SKM-1 (cell line): ENCODE measurements around the gene ZBTB16.

ENCODE experiments used
- DNase-seq: peaks from one replicate; lab custom pipeline; 2025; ENCODE audit not compliant: unreplicated experiment; lab: John Stamatoyannopoulos, UW

The ZBTB16 gene

GRCh38 chr11:114125959-114126358, 66.4 kb downstream of the ZBTB16 start:
- no peak for DNase-seq

GRCh38 chr11:114128399-114128798, 68.9 kb downstream of the ZBTB16 start:
- no peak for DNase-seq

GRCh38 chr11:114129142-114129541, 69.6 kb downstream of the ZBTB16 start:
- DNase-seq, result no peak

DNA sequence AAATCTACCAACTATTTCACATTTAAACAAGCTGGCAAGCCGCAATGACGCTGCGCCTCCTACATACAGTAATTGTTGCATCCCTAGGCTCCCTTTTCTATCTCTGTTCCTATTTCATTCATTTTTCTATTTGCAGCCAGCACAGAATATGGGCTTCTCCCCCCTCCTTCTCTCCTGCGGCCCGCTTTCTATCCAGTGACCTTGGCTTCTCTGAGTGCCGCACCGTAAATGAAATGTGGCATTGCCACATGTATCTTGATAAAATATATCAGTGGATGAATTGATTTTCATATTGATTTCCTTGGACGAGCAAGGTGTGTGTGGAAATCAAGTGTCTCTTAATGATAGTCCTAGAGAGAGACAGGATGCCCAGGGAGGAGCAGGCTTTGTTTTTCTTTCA, 70.2 kb downstream of the ZBTB16 start:
- no peak for DNase-seq

GRCh38 chr11:114130115-114130576, 70.6 kb downstream of the ZBTB16 start:
- no peak for DNase-seq

GRCh38 chr11:114130629-114131277, 71.2 kb downstream of the ZBTB16 start:
- DNase-seq, result no peak

DNA sequence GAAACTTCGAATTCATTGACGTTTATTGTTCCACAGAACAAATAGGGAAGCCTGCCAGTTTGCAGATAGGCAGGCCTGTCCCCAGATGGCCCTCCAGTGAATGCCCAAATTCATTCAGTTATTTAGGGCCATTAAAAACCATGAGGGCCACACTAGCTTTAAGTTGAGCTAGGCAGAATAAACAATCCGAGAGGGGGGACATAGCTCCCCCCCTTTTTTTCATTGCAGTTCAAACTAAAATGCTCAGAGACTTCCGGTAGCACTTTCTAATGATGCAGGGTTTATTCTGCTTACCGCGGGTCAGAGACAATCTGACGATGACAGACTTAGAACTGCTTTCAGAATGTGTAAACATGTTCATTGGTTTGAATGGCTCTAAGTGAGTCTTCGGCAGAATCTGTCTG, 72.0 kb downstream of the ZBTB16 start:
- DNase-seq, result no peak

DNA sequence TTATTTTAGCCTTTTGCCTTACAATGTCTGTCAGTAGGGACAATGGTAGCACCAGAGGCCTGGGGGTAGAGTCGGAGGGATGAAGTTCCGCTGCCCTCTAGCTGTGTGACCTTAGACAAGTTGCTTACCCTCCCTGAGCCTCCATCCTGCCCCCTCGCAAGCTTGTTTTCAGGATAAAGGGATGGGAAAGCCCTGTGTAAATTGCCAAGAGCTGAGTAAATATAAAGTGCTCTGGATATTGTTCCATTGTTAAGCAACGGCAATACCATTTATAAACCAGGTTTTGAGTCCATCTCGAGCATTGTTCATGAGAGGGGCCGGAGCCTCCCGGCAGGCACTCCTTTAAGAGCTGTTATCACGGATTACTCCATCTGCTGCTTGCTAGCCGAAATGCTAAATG, 72.9 kb downstream of the ZBTB16 start:
- DNase-seq, result no peak

DNA sequence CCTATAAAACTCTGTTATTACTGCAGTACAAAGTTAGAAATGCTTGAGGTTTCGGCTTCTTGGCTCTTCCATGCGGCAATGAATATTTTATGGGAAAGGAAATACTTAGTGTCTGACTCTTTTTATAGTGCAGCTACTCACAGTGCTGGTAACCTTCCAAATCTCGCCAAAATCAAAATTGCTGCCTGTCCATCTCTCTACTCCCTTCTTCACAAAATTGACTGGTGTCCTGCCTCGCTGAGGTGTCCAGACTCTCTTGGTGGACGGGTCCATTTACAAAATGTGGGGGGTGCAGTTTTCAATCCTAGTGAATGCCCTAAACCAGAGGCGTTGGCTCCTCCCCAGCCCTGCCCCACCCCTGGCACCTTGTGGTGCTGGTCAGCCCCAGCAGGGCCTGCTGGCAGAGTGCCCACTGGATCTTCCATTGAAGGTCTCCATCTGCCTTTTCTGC, 73.5 kb downstream of the ZBTB16 start:
- DNase-seq, result no peak

DNA sequence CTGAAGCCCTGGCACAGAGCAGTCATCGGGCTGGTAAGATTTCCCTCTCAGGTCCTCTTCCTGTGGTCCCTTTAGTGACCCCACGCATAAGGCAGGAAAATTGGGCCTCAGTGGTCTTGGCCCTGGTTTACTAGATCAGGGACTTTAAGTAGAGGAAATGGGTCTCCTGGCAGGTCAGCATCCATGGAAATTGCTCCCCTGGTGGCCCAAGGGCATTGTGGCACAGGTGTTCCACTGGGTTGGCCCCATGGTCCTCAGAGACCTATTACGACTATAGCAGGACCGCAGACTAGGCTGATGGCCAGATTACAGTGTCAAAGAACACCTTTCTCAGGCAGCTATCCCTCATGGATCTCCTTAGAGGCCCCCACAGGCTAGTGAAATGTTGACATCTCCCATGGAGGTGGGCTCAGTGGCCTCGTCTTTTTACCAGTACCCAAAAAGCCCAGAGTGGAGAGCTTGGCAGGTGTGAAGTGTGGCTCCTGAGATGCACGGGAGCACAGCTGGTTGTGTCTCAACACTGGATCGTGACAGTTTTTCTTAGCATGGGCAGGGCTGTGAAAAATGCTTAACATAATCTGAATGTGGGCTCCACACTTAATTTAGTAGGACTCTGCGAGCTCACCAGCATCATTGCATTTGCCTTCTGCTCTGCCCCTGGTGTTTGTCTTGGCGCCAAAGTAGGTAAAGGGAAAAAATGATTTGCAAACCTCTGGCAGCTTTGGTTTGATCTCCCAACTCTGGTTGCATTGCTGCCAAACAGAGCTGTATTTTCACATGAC, 74.2 kb downstream of the ZBTB16 start:
- no peak for DNase-seq

DNA sequence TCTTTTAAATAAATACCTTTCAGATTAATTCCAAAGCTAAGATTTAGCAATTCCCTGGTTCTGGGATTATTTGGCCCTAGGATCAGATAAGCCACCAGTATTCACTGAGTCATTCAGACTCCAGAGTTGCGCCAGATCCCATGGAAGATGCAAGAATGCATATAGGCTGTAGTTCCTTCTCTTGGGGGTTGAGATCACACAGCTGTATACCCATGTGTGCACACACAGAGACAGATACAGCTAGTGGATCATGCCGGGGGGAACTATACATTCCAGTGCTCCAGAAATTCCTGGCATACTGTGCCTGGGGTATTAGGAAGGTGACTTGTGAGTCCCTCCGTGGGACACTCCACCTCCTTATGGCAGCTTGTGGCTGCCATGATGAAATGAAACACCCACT, 75.4 kb downstream of the ZBTB16 start:
- no peak for DNase-seq

DNA sequence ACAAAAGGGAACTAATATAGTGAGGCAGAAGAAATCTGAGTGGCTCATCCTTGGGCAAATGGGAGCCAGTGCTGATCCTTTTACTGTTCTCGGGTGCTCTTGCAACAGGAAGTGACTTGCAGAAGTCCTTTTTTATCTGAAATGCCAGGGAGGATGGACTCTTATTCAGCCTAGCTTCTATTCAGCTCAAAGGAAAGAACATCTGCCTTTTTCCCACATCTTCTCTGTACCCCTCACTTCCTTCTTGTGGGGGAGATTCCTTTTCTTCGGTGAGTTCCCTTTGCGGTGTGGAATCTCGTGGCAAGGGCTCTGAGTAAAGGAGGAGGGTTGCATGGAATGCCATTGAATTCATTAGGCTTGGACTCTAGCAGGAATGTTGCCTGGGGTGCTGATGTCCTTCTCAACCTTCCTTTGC, 76.2 kb downstream of the ZBTB16 start:
- peak; percentile 53 for DNase-seq

- no peak for DNase-seq
These were observed 77.5 kb downstream of the ZBTB16 start for GRCh38 chr11:114136686-114137640.

DNA sequence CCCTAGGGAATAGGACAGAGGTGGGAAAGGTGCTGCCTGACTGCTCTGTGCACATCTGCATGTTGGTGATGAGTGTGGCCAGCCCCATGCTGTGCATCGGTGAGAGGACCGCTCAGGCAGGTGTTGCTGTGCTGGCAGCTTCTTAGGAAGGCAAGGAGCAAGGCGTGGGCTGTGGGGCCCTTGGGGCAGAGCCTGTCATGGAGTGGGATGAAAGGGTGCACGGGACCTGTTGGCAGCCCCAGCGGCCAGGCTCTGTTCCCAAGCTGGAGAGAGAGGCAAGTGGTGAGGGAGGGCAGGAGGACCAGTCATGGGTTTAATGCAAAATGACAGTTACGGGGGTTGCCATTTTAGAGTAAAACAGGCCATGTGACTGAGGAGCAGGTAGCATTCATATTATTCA, 78.3 kb downstream of the ZBTB16 start:
- DNase-seq, result no peak

- DNase-seq, result no peak
These were observed 78.9 kb downstream of the ZBTB16 start for GRCh38 chr11:114138411-114138810.

- no peak for DNase-seq
These were observed 81.3 kb downstream of the ZBTB16 start for GRCh38 chr11:114140826-114141225.

- no peak for DNase-seq
These were observed 82.5 kb downstream of the ZBTB16 start for GRCh38 chr11:114141863-114142580.

DNA sequence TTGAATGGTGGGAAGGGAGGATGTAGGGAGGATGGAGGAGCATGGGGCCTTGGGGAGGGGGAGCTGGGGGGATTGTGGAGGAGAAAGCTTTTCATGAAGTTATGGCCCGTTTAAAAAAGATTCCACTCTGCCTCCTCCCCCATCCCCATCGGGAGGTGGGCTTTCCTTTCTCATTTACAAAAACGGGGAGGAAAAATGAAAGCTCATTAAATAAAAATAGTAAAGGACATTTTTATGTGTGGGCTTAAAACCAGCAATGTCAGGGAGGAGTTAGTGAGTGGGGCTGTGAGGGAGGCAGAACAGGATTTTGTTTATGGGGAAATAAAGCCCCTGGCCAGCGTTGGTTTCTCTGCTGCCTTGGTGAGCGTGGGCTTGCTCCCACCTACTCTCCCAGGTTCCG, 83.2 kb downstream of the ZBTB16 start:
- no peak for DNase-seq

DNA sequence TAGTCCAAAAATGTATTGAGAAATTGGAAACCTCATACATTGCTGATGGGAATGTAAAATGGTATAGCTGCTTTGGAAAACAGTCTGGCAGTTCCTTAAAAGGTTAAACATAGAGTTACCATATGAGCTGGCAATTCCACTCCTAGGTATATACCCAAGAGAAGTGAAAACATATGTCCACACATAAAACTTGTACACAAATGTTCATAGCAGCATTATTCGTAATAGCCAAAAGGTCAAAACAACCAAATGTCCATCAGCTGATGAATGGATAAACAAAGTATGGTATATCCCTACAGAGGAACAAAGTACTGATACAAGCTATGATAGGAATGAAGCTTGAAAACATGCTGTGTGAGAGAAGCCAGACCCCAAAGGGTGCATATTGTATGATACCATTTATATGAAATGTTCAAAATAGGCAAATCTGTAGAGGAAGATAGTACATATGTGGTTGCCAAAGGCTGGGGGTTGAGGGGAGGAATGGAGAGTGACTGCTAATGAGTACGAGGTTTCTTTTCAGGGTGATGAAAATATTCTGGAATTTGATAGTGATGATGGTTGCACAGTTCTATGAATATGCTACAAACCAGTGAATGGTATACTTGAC, 85.8 kb downstream of the ZBTB16 start:
- DNase-seq, result no peak

- DNase-seq, result no peak
These were observed 88.0 kb downstream of the ZBTB16 start for GRCh38 chr11:114147375-114148012.
